A549 (cell line): ENCODE data around the gene UBTD1. TPM values are rescaled to one million over a fixed set of nuclear protein-coding genes. Genes with fewer than 3 reads are reported as not detected.

ENCODE experiments used
- ATAC-seq, 2 experiments: fragments of 200-7000 bp in 1 of 2; fragments of >200 bp in 1 of 2; cut with Nextera tagmentation in 1 of 2; cut with Tn5 transposase in 1 of 2; 3 replicates each; pipeline versions ENCODE4 v1.8.0 to v1.9.1; 2018 to 2020; ENCODE audit warnings: mild to moderate bottlenecking in 1 of 2, moderate library complexity in 1 of 2
- CTCF ChIA-PET: fragments of 300-600 bp; sonication (Branson Sonifier 250); formaldehyde crosslinking; extraction: SDS; loops from one replicate; lab custom pipeline; 2021; ENCODE audit warnings: antibody characterized with exemption, inconsistent platforms; lab: Yijun Ruan, JAX
- POLR2A ChIA-PET: fragments of 350-600 bp; formaldehyde crosslinking; extraction: SDS; loops from one replicate; lab custom pipeline; 2021; ENCODE audit warnings: antibody characterized with exemption, inconsistent platforms; lab: Yijun Ruan, JAX
- DNase-seq, 2 experiments: peaks; one replicate each; pipeline versions ENCODE4 v3.0.0 to v3.0.0-alpha.2; 2011 to 2016; ENCODE audit warnings: low read depth in 1 of 2, low spot score in 1 of 2
- FAIRE-seq: peaks from 2 replicates; lab custom pipeline; 2011; peaks lifted over from hg19 to GRCh38; lab: Jason Lieb, UNC
- H3K27ac ChIP-seq, 2 experiments: fragments of >200 bp; sonication (Bioruptor Twin); formaldehyde crosslinking; 3 replicates each; pipeline ENCODE4 v1.5.1; 2016 to 2017
- H3K4me1 ChIP-seq: fragments of >200 bp; sonication (Bioruptor Twin); formaldehyde crosslinking; 3 replicates; pipeline ENCODE4 v1.6.1; 2016
- H3K4me2 ChIP-seq: fragments of >200 bp; sonication (Bioruptor Twin); formaldehyde crosslinking; 3 replicates; pipeline ENCODE4 v1.6.1; 2016
- H3K4me3 ChIP-seq: fragments of >200 bp; sonication (Bioruptor Twin); formaldehyde crosslinking; 3 replicates; pipeline ENCODE4 v1.5.1; 2016
- H3K9me3 ChIP-seq: fragments of >200 bp; sonication (Bioruptor Twin); formaldehyde crosslinking; 3 replicates; pipeline ENCODE4 v1.6.1; 2016
- CBX2 ChIP-seq: fragments of 200-600 bp; sonication (generic); IDR thresholded peaks from 2 replicates; pipeline ENCODE4 v1.6.1; 2016; ENCODE audit warnings: low read depth, mild to moderate bottlenecking, borderline replicate concordance
- CBX8 ChIP-seq: fragments of 200-600 bp; sonication (generic); IDR thresholded peaks from 2 replicates; pipeline ENCODE4 v1.6.1; 2016
- CEBPB ChIP-seq, 2 experiments: fragments of >200 bp in 1 of 2; sonication (Bioruptor Twin) in 1 of 2; formaldehyde crosslinking in 1 of 2; IDR thresholded peaks; 2 replicates each; pipeline ENCODE4 v1.6.1; 2012 to 2016
- CHD2 ChIP-seq: fragments of 150-350 bp; IDR thresholded peaks from 2 replicates; pipeline ENCODE4 v1.6.1; 2014; ENCODE audit warnings: low read length; ENCODE audit not compliant: partially characterized antibody
- CTCF ChIP-seq: fragments of >200 bp; sonication (Bioruptor Twin); formaldehyde crosslinking; IDR thresholded peaks from 3 replicates; pipeline ENCODE4 v1.5.1; 2016
- EHF ChIP-seq: fragments of 250-450 bp; sonication (Bioruptor Pico); IDR thresholded peaks from 2 replicates; pipeline ENCODE4 v1.5.0; 2020; ENCODE audit warnings: mild to moderate bottlenecking
- EHMT2 ChIP-seq: fragments of 200-600 bp; sonication (generic); IDR thresholded peaks from 2 replicates; pipeline ENCODE4 v1.6.1; 2016; ENCODE audit warnings: antibody characterized with exemption, low read depth, mild to moderate bottlenecking, moderate library complexity
- ELK1 ChIP-seq: fragments of 150-350 bp; IDR thresholded peaks from 2 replicates; pipeline ENCODE4 v1.6.1; 2014; ENCODE audit warnings: low read depth, mild to moderate bottlenecking, low read length
- EP300 ChIP-seq, 2 experiments: fragments of >200 bp; sonication (Bioruptor Twin); formaldehyde crosslinking; IDR thresholded peaks; 2 replicates in 1 of 2; 3 replicates in 1 of 2; pipeline ENCODE4 v1.6.1; 2016 to 2017
- FOSB ChIP-seq: fragments of 250-450 bp; sonication (Bioruptor Pico); IDR thresholded peaks from 2 replicates; pipeline ENCODE4 v1.5.0; 2020; ENCODE audit warnings: mild to moderate bottlenecking, moderate library complexity
- HEYL ChIP-seq: fragments of 250-450 bp; sonication (Bioruptor Pico); IDR thresholded peaks from 2 replicates; pipeline ENCODE4 v1.8.0; 2021; ENCODE audit warnings: mild to moderate bottlenecking, moderate library complexity
- HOXA7 ChIP-seq: fragments of 250-450 bp; sonication (Bioruptor Pico); IDR thresholded peaks from 2 replicates; pipeline ENCODE4 v1.5.0; 2020; ENCODE audit warnings: mild to moderate bottlenecking, moderate library complexity
- HOXB5 ChIP-seq: fragments of 250-450 bp; sonication (Bioruptor Pico); IDR thresholded peaks from 2 replicates; pipeline ENCODE4 v1.5.0; 2020; ENCODE audit warnings: mild to moderate bottlenecking, moderate library complexity
- JUN ChIP-seq, 2 experiments: fragments of >200 bp; sonication (Bioruptor Twin); formaldehyde crosslinking; IDR thresholded peaks; 2 replicates in 1 of 2; 3 replicates in 1 of 2; pipeline ENCODE4 v1.6.1; 2016 to 2017
- KDM5A ChIP-seq: fragments of 200-600 bp; sonication (generic); IDR thresholded peaks from 2 replicates; pipeline ENCODE4 v1.6.1; 2016; ENCODE audit warnings: antibody characterized with exemption, mild to moderate bottlenecking
- MAFK ChIP-seq: fragments of 450-650 bp; IDR thresholded peaks from 2 replicates; pipeline ENCODE4 v1.6.1; 2014; ENCODE audit not compliant: partially characterized antibody
- MAX ChIP-seq: IDR thresholded peaks from 2 replicates; pipeline ENCODE4 v1.6.1; 2012
- MAZ ChIP-seq: fragments of 150-350 bp; IDR thresholded peaks from 2 replicates; pipeline ENCODE4 v1.6.1; 2014; ENCODE audit warnings: antibody characterized with exemption, low read depth, low read length, borderline replicate concordance
- MYC ChIP-seq: IDR thresholded peaks from 2 replicates; pipeline ENCODE4 v1.6.1; 2012; ENCODE audit warnings: mild to moderate bottlenecking, inconsistent platforms, low read length, improper control_type of control experiment, borderline replicate concordance
- NPAS2 ChIP-seq: fragments of 250-450 bp; sonication (Bioruptor Pico); IDR thresholded peaks from 2 replicates; pipeline ENCODE4 v1.8.0; 2022; ENCODE audit warnings: mild to moderate bottlenecking, moderate library complexity, borderline replicate concordance
- NR3C1 ChIP-seq: fragments of >200 bp; sonication (Bioruptor Twin); formaldehyde crosslinking; IDR thresholded peaks from 3 replicates; pipeline ENCODE4 v1.6.1; 2017
- PBX3 ChIP-seq: IDR thresholded peaks from 2 replicates; pipeline ENCODE4 v1.6.1; 2012
- PHF8 ChIP-seq: fragments of 200-600 bp; sonication (generic); IDR thresholded peaks from 2 replicates; pipeline ENCODE4 v1.6.1; 2016; ENCODE audit warnings: low read depth, mild to moderate bottlenecking, antibody characterized with exemption, moderate library complexity, borderline replicate concordance
- POLR2A ChIP-seq: IDR thresholded peaks from 2 replicates; pipeline ENCODE4 v1.6.1; 2012; ENCODE audit warnings: mild to moderate bottlenecking, low read length
- POLR2AphosphoS2 ChIP-seq: conservative IDR thresholded peaks from 2 replicates; pipeline ENCODE4 v1.6.1; 2012; ENCODE audit warnings: low read length, improper control_type of control experiment, inconsistent platforms
- RAD21 ChIP-seq, 2 experiments: fragments of >200 bp in 1 of 2; sonication (Bioruptor Twin) in 1 of 2; formaldehyde crosslinking in 1 of 2; IDR thresholded peaks in 1 of 2; conservative IDR thresholded peaks in 1 of 2; 2 replicates in 1 of 2; 3 replicates in 1 of 2; pipeline ENCODE4 v1.6.1; 2012 to 2018; ENCODE audit warnings: inconsistent platforms in 1 of 2
- RFX5 ChIP-seq: fragments of 450-650 bp; IDR thresholded peaks from 2 replicates; pipeline ENCODE4 v1.7.1; 2014; ENCODE audit warnings: antibody characterized with exemption, mild to moderate bottlenecking, moderate library complexity
- SREBF2 ChIP-seq: fragments of 450-650 bp; IDR thresholded peaks from 2 replicates; pipeline ENCODE4 v1.6.1; 2014; ENCODE audit warnings: mild to moderate bottlenecking, moderate library complexity
- ZNF302 ChIP-seq: fragments of 250-450 bp; sonication (Bioruptor Pico); IDR thresholded peaks from 2 replicates; pipeline ENCODE4 v1.9.0; 2021; ENCODE audit warnings: inconsistent platforms, mild to moderate bottlenecking, moderate library complexity
- ZSCAN20 ChIP-seq: fragments of 250-450 bp; sonication (Bioruptor Pico); IDR thresholded peaks from 2 replicates; pipeline ENCODE4 v1.8.0; 2022; ENCODE audit warnings: mild to moderate bottlenecking, moderate library complexity
- WGBS: methylation state at CpG from one replicate; pipeline ENCODE4 v1.1.6; 2017; ENCODE audit errors: missing lambda C conversion rate; 5-methylcytosine and 5-hydroxymethylcytosine counted together
- polyA plus RNA-seq, 4 experiments: library from polyadenylated mRNA; depleted of rRNA in 3 of 4; stranded (reverse); fragments of >200 nt; fragmentation: RNase III in 1 of 4; extraction: RNeasy Plus Mini Kit Qiagen cat#74134 plus additional on column Dnase treatment in 1 of 4; gene quantifications; 2 replicates in 3 of 4; 3 replicates in 1 of 4; pipeline ENCODE4 v1.2.3, GENCODE V29; 2011 to 2017

UBTD1 gene
- polyA plus RNA-seq, 2 of the 4 experiments (the other 2 are of a cell fraction): 5.9 to 11.6 TPM

GRCh38 chr10:97494863-97495506 lies 3.7 kb upstream of the UBTD1 start:
- no peak for TF ChIP-seq PBX3
- TF ChIP-seq NR3C1: no peak
- no peak for TF ChIP-seq ELK1
- no peak for TF ChIP-seq CTCF
- H3K4me2 ChIP-seq: no peak overlapping the region
- H3K9me3 ChIP-seq: no peaks in the 10 kb centered on the region
- ChIA-PET POLR2A (no interaction called here), CTCF (interaction anchor here (0.7 to 1.8 kb wide), 3 partner anchors 31 to 77 kb away, joined by 3 to 6 read pairs (median 5); no protein-coding TSS in a partner anchor)
- H3K4me3 ChIP-seq: no peak overlapping the region
- 70% methylated on average over 7 of the region's 7 CpGs for WGBS
- no peak overlapping the region for H3K27ac ChIP-seq
- H3K4me1 ChIP-seq: peaks cover 19% of the 10 kb centered on the region; the same call in 2 of the 3 replicates
- no peak for DNase-seq
- ATAC-seq: no peak
- peak; percentile 23 for FAIRE-seq

GRCh38 chr10:97497572-97498075 lies 1.1 kb upstream of the UBTD1 start:
- DNase-seq (peak; percentile 89 to 97), ATAC-seq (peak; percentile 81 to 83), FAIRE-seq (peak; percentile 87)
- H3K4me3 ChIP-seq: peak overlapping the region; percentile 74
- POLR2A ChIA-PET: interaction anchor here (0.6 to 1.0 kb wide), 8 partner anchors 9 to 190 kb away, joined by 3 to 5 read pairs (median 3); partner anchors contain the start of gene AVPI1
- H3K27ac ChIP-seq: peak overlapping the region; percentile 85 to 96
- peaks cover 23% of the 10 kb centered on the region; the same call in 2 of the 3 replicates for H3K4me1 ChIP-seq
- H3K9me3 ChIP-seq: no peaks in the 10 kb centered on the region
- CTCF ChIA-PET: interaction anchor here (1.2 to 2.1 kb wide), 2 partner anchors 37 to 77 kb away, joined by 3 to 4 read pairs; no protein-coding TSS in a partner anchor
- peak overlapping the region; percentile 97 for H3K4me2 ChIP-seq
- under 1% methylated on average over 22 of the region's 22 CpGs for WGBS
- TF ChIP-seq PBX3 (no peak), PHF8 (no peak), EHMT2 (no peak), MAZ (no peak), NPAS2 (0 out of 2 replicates have a peak, but pooled peaks have one; percentile 14), POLR2A (peak; percentile 82), MAFK (no peak), JUN (IDR thresholded peaks at IDR 0.05) (0 out of 5 replicates have a peak, but pooled peaks of 1 of the 2 experiments have one; percentile 45), POLR2AphosphoS2 (no peak), HOXB5 (CRISPR knock-in tag) (no peak), FOSB (no peak), NR3C1 (no peak), HEYL (no peak), ZSCAN20 (CRISPR knock-in tag) (no peak), MYC (peak; percentile 83; the same call in 1 of the 2 replicates), MAX (peak; percentile 87), SREBF2 (no peak), RFX5 (no peak), CHD2 (no peak), CEBPB (IDR thresholded peaks at IDR 0.05) (no peak), CBX8 (no peak), EHF (CRISPR knock-in tag) (no peak), HOXA7 (CRISPR knock-in tag) (no peak), RAD21 (conservative IDR thresholded peaks at IDR 0.05 in 1 of 2, IDR thresholded peaks at IDR 0.05 in 1 of 2) (no peak), CBX2 (no peak), ZNF302 (no peak), KDM5A (peak; percentile 45; the same call in 1 of the 2 replicates), EP300 (IDR thresholded peaks at IDR 0.05) (no peak)
